ENCODE measurements around the gene CERS3.

CERS3 gene

GRCh38 chr15:100400996-100401395 is 127.8 kb downstream of the CERS3 start:
- no peak overlapping the region for H3K27ac Mint-ChIP-seq
- H3K9me3 Mint-ChIP-seq (ENCODE audit: low read depth): peaks cover 4% of the 10 kb centered on the region
- H3K36me3 Mint-ChIP-seq: peaks cover 14% of the 10 kb centered on the region
- no peaks in the 10 kb centered on the region for H3K27me3 Mint-ChIP-seq
- no peak overlapping the region for H3K4me3 Mint-ChIP-seq
- no peaks in the 10 kb centered on the region for H3K4me1 Mint-ChIP-seq (ENCODE audit: low read depth)

GRCh38 chr15:100394736-100395440 is 133.9 kb downstream of the CERS3 start:
- Mint-ChIP-seq H3K4me1 (ENCODE audit: low read depth) (no peaks in the 10 kb centered on the region), H3K4me3 (no peak overlapping the region), H3K9me3 (ENCODE audit: low read depth) (no peaks in the 10 kb centered on the region), H3K27ac (no peak overlapping the region), H3K27me3 (no peaks in the 10 kb centered on the region), H3K36me3 (peaks cover 3% of the 10 kb centered on the region)

- Mint-ChIP-seq H3K27me3 (no peaks in the 10 kb centered on the region), H3K36me3 (peaks cover 3% of the 10 kb centered on the region), H3K9me3 (ENCODE audit: low read depth) (peaks cover 4% of the 10 kb centered on the region), H3K4me3 (no peak overlapping the region), H3K4me1 (ENCODE audit: low read depth) (no peaks in the 10 kb centered on the region), H3K27ac (no peak overlapping the region)
Observed at GRCh38 chr15:100393008-100393407, 135.7 kb downstream of the CERS3 start.

GRCh38 chr15:100385300-100386050 is 143.3 kb downstream of the CERS3 start:
- H3K9me3 Mint-ChIP-seq (ENCODE audit: low read depth): peaks cover 15% of the 10 kb centered on the region
- no peak overlapping the region for H3K27ac Mint-ChIP-seq
- H3K4me1 Mint-ChIP-seq (ENCODE audit: low read depth): no peaks in the 10 kb centered on the region
- H3K36me3 Mint-ChIP-seq: peaks cover 11% of the 10 kb centered on the region
- no peak overlapping the region for H3K4me3 Mint-ChIP-seq
- no peaks in the 10 kb centered on the region for H3K27me3 Mint-ChIP-seq

- no peak overlapping the region for H3K27ac Mint-ChIP-seq
- no peaks in the 10 kb centered on the region for H3K27me3 Mint-ChIP-seq
Observed at GRCh38 chr15:100384108-100384410, 144.7 kb downstream of the CERS3 start.

GRCh38 chr15:100383302-100384107 is 145.2 kb downstream of the CERS3 start:
- H3K4me3 Mint-ChIP-seq: no peak overlapping the region

More at GRCh38 chr15:100384108-100384410, 144.7 kb downstream of the CERS3 start:
- no peak overlapping the region for H3K4me3 Mint-ChIP-seq
- H3K4me1 Mint-ChIP-seq (ENCODE audit: low read depth): no peaks in the 10 kb centered on the region
- H3K36me3 Mint-ChIP-seq: peaks cover 11% of the 10 kb centered on the region
- H3K9me3 Mint-ChIP-seq (ENCODE audit: low read depth): peaks cover 15% of the 10 kb centered on the region

GRCh38 chr15:100373942-100374341 is 154.8 kb downstream of the CERS3 start:
- Mint-ChIP-seq H3K27ac (no peak overlapping the region), H3K4me3 (peak overlapping the region; percentile 65), H3K4me1 (ENCODE audit: low read depth) (peaks cover 11% of the 10 kb centered on the region), H3K36me3 (peaks cover 13% of the 10 kb centered on the region), H3K9me3 (ENCODE audit: low read depth) (peaks cover 19% of the 10 kb centered on the region), H3K27me3 (peaks cover 34% of the 10 kb centered on the region)

More at GRCh38 chr15:100383302-100384107, 145.2 kb downstream of the CERS3 start:
- Mint-ChIP-seq H3K27ac (no peak overlapping the region), H3K4me1 (ENCODE audit: low read depth) (no peaks in the 10 kb centered on the region), H3K27me3 (no peaks in the 10 kb centered on the region), H3K9me3 (ENCODE audit: low read depth) (peaks cover 12% of the 10 kb centered on the region), H3K36me3 (peaks cover 11% of the 10 kb centered on the region)

- Mint-ChIP-seq H3K4me1 (ENCODE audit: low read depth) (peaks cover 11% of the 10 kb centered on the region), H3K27ac (no peak overlapping the region), H3K4me3 (peak overlapping the region; percentile 44)
Observed at GRCh38 chr15:100373120-100373896, 155.4 kb downstream of the CERS3 start.

GRCh38 chr15:100372739-100373119 is 156.0 kb downstream of the CERS3 start:
- Mint-ChIP-seq H3K27me3 (peaks cover 34% of the 10 kb centered on the region), H3K27ac (no peak overlapping the region), H3K4me1 (ENCODE audit: low read depth) (peaks cover 11% of the 10 kb centered on the region), H3K4me3 (peak overlapping the region; percentile 44), H3K9me3 (ENCODE audit: low read depth) (peaks cover 19% of the 10 kb centered on the region), H3K36me3 (peaks cover 13% of the 10 kb centered on the region)

More at GRCh38 chr15:100373120-100373896, 155.4 kb downstream of the CERS3 start:
- peaks cover 19% of the 10 kb centered on the region for H3K9me3 Mint-ChIP-seq (ENCODE audit: low read depth)
- H3K27me3 Mint-ChIP-seq: peaks cover 34% of the 10 kb centered on the region
- H3K36me3 Mint-ChIP-seq: peaks cover 13% of the 10 kb centered on the region

GRCh38 chr15:100355342-100355741 is 173.4 kb downstream of the CERS3 start:
- Mint-ChIP-seq H3K4me3 (no peak overlapping the region), H3K4me1 (ENCODE audit: low read depth) (peaks cover 4% of the 10 kb centered on the region), H3K27me3 (peaks cover 27% of the 10 kb centered on the region)

GRCh38 chr15:100353449-100353848 is 175.3 kb downstream of the CERS3 start:
- peaks cover 4% of the 10 kb centered on the region for H3K4me1 Mint-ChIP-seq (ENCODE audit: low read depth)
- H3K36me3 Mint-ChIP-seq: no peaks in the 10 kb centered on the region
- no peak overlapping the region for H3K4me3 Mint-ChIP-seq
- no peak overlapping the region for H3K27ac Mint-ChIP-seq
- peaks cover 16% of the 10 kb centered on the region for H3K27me3 Mint-ChIP-seq
- H3K9me3 Mint-ChIP-seq (ENCODE audit: low read depth): no peaks in the 10 kb centered on the region

More at GRCh38 chr15:100355342-100355741, 173.4 kb downstream of the CERS3 start:
- Mint-ChIP-seq H3K27ac (no peak overlapping the region), H3K9me3 (ENCODE audit: low read depth) (no peaks in the 10 kb centered on the region), H3K36me3 (no peaks in the 10 kb centered on the region)

GRCh38 chr15:100350434-100351226 is 178.1 kb downstream of the CERS3 start:
- Mint-ChIP-seq H3K9me3 (ENCODE audit: low read depth) (no peaks in the 10 kb centered on the region), H3K27me3 (peaks cover 11% of the 10 kb centered on the region), H3K36me3 (no peaks in the 10 kb centered on the region), H3K27ac (peak overlapping the region; percentile 87), H3K4me3 (peak overlapping the region; percentile 93), H3K4me1 (ENCODE audit: low read depth) (peaks cover 4% of the 10 kb centered on the region)

All from activated naive CD8-positive, alpha-beta T cell (primary cell).